DMS114 treated with DMSO at 0.1 percent for 48 hours (cell line): ENCODE data around the gene HIF3A.

Source experiments
- DNase-seq: peaks from one replicate; lab custom pipeline; 2025; ENCODE audit not compliant: unreplicated experiment; lab: John Stamatoyannopoulos, UW

Gene HIF3A

DNA sequence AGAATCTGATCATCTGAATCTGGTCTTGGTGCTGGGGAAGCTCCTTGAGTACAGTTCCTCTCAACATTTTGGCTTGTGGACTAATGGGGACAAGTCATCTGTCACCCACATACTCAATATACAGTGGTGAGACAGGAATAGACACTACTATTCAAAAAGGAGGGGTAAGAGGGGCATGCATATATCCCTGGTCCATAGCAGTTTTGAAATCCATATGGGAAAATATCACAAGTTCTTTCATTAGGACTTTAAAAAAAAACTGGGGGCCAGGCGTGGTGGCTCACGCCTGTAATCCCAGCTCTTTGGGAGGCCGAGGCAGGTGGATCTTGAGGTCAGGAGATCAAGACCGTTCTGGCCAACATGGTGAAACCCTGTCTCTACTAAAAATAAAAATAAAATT lies 29.8 kb downstream of the HIF3A start:
- DNase-seq: no peak

DNA sequence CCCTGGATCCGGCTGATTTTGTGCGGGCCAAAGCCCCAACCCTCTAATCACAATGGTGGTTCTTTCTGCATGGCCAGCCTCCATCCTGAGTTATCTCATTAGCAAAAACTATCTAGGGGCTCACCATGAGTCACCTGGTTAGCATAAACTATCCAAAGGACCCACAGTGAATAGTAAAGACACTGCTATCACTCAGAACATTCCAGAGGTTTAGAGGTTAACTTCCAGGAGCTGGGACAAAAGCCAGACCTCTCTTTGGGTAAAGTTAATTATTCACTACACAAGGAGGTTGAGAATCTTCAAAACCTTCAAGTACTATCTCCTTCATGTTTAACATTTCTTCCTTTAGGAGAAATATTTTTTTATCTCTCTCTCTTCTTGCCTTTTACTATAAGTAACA lies 31.2 kb downstream of the HIF3A start:
- DNase-seq: no peak

DNA sequence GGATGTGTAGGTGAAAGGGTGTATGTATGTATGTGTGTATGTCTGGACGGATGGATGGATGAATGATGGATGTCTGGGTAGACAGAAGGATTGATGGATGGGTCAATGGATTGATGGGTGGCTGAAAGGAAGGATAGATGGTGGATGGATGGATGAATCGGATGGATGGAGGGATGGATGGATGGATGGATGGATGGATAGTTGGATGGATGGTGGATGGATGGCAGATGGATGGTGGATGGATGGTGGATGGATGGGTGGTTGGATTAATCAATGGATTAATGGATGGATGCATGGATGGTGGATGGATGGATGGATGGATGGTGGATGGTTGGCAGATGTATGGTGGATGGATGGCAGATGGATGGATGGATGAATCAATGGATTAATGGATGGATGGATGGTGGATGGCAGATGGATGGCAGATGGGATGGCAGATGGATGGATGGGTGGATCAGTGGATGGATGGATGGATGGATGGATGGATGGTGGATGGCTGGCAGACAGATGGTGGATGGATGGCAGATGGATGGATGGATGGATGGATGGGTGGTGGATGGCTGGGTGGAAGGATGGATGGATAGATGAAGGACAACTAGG lies 33.6 kb downstream of the HIF3A start:
- no peak for DNase-seq

DNA sequence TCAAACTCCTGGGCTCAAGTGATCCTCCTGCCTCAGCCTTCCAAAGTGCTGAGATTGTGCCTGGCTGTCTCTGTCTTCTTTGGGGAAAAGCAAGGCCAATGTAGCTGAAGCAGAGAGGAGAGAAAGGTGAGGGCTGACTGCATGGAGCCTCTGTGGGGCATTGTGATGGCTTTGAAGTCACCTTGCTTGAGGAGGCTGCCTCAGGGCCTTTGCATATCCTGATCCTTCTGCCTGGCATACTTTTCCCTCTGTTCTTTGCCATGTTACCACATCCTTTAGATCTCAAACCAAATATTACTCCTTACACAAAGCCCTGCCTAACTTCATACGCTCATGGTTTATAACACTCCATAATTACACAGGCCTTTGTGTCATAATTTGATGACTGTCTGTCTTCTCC lies 40.6 kb downstream of the HIF3A start:
- no peak for DNase-seq

DNA sequence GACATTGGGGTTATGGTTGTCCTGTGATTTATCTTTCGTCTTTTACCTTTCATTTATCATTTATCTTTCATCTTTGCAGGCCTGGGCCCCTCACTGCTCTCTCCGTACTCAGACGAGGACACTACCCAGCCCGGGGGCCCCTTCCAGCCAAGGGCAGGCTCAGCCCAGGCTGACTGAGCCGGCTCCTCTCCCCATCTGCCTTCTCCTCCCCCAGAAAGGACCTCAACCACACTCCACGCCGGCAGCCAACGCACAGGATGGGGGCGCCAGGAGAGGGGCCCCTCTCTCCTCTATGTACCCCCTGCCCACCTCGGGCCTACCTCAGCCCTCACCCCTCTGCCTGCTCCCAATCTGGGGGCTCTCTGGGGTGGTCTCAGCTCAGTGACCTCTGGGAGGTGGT lies 42.6 kb downstream of the HIF3A start:
- no peak for DNase-seq

DNA sequence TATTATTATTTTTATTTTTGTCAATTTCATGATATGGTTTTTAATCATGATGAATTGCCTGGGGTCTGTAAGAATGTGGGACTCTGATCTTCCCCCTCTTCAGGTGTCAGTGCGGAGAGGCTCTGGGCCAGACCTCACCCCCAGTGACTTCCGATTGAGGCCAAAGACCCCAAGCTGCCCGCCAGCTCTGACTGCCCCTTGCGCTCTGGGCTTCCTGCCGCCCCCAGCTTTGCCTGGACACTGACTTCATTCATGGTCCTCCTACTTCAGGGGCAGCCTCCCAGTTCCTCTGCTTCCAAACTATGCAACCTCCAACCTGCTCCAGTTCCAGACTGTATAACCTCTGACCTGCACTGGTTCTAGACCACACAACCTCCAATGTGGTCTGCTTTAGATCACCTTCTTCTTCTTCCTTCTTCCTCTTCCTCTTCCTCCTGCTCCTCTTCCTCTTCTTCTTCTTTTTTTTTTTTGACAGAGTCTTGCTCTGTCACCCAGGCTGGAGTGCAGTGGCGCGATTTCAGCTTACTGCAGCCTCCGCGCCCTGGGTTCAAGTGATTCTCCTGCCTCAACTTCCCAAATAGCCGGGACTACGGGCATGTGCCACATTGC lies 43.3 kb downstream of the HIF3A start:
- no peak for DNase-seq

DNA sequence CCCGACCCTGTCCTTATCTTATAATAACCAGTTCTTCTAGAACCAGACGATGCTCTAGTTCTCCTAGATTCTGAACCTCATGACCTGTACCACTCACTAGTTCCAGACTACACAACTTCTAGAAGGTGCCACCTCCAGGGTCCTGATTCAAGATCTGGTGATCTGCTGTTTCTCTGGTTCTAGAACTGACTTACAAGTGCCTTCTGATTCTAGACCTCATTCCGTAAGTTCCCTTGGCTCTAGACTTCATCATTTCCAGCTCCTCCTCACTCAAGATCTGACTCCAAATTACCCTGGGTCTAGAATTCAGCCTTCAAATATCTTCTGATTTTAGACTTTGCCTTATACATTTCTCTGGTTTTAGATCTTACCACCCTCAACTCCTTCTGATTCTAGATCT lies 45.1 kb downstream of the HIF3A start:
- no peak for DNase-seq

DNA sequence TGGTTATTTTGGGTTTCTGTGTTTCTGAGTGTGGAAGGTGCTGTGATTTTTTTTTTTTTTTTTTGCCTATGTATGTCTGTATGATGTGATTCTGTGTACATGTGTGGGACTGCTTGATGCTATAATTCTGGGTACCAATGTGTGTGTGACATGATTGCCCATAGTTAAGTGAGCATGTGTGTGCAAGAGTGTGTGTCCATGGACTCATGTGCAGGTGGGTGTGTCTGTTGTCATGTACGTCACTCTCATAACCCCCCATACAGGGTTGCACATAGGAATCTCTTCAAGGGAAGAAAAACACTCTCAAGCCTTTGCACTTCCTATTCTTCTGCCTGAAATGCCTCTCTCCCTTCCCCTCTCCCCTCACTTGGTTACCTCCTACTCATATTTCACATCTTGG lies 47.5 kb downstream of the HIF3A start:
- DNase-seq: no peak

DNA sequence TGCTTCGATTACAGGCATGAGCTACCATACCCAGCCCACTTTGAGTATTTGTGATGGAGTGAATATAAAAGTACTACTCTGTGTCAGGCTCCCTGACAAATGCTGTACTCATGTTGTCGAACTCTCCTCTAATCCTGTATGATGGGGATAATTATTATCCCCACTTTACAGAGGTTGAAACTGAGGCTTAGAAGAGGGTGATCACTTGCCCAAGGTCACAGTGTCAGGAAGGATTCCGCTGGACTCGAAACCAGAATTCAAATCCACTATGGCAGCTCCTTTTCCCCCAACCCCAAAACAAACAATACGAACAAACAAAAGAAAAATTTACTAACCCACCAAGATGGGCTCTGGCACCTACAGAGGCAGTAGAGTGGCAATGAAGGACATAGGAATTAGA lies 48.3 kb downstream of the HIF3A start:
- no peak for DNase-seq

DNA sequence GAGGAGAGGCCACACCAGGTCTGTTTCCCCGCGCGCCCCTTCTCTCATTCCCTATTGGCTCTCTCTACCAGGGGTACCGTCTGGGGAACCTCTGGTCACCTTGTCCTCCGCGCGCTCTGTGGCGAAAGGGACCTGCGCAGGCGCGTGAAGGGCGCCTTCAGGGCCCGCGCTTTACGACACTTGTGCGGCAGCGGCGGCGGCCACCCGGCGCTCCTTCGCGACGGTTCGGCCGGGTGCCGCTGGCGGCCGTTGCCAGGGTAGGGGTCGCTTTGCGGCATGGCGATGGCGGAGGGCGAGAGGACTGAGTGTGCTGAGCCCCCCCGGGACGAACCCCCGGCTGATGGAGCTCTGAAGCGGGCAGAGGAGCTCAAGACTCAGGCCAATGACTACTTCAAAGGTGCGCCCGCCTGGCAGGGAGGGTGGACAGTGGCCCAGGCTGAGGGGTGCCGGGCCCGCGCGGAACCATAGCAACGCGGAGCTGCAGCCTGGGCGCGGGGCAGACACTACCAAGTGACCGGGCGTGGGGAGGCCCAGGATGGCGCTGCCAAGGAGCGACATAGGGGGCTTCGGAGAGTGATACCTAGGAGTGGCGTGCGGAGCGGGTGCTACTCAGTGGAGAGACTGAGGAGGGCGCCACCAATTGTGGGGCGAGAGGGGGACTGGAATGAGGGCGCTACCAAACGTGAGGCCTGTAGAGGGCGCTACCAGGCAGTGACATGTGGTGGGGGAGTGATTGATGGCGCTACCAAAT lies 50.2 kb downstream of the HIF3A start, which contains the start of gene PPP5C:
PPP5C (plus strand) TSS at position 267 of the 751 bp plus-strand sequence; CDS start at position 277, 10 bp downstream.
- DNase-seq: peak; percentile 63

DNA sequence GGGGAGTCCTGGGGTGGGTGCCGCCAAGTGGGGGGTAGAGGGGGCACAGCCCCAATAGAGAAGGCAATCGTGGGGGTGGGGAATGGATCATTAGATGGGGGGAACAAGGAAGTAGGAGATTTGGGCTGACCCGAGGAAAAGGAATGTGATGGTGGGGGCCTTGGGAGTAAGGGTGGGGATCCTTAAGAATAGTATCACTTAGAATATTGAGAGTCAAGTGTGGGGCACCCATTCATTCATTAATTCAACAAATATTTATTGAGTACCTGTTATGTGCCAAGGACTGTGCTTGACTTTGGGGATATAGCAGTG lies 50.7 kb downstream of the HIF3A start:
- no peak for DNase-seq

DNA sequence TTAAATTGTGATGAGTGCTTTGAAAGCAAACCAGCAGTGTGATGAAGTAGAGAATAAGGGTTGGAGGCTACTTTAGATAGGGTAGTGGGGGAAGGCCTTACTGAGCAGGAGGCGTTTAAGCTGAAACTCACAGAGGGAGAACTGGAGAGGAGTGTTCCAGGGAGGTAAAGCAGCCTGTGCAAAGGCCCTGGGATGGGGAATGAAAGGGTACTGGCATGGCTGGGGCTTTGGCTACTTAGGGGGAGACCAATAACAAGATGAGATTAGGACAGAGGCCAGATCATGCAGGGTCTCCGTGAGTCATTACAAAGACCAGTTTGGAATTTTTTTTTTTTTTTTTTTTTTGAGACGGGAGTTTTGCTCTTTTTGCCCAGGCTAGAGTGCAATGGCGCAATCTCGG lies 51.1 kb downstream of the HIF3A start:
- DNase-seq: no peak

DNA sequence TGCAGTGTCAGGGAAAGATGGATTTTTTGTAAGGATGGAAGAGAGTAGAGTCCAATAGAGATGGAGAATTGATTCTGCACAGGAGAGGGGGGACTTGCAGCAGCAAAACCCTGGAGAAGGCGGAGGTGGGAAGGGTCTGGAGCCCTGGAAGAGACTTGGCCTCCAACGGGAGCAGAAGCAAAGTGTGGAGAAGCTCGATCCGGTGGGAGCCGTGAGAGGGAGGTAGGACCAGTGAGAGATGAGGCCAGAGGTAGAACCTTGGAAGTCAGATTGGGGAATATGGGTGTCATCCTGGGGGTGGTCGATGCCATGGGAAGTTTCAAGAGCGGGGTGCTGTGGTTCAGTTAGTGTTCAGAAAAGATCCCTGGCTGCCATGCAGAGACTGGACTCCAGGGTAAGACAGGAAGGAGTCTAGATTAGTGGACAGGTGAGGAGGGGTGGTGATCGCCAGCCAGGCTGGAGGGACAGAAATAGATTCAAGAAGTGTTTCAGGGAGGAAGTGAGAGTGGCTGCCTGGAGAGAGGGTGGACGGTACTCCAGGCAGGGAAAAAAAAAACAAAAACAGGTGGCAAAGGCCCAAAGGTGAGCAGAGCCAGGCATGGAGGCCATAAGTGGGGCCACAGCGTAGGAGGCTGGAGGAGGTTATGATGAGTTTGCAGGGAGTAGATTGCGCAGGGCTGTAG lies 52.6 kb downstream of the HIF3A start:
- DNase-seq: no peak

DNA sequence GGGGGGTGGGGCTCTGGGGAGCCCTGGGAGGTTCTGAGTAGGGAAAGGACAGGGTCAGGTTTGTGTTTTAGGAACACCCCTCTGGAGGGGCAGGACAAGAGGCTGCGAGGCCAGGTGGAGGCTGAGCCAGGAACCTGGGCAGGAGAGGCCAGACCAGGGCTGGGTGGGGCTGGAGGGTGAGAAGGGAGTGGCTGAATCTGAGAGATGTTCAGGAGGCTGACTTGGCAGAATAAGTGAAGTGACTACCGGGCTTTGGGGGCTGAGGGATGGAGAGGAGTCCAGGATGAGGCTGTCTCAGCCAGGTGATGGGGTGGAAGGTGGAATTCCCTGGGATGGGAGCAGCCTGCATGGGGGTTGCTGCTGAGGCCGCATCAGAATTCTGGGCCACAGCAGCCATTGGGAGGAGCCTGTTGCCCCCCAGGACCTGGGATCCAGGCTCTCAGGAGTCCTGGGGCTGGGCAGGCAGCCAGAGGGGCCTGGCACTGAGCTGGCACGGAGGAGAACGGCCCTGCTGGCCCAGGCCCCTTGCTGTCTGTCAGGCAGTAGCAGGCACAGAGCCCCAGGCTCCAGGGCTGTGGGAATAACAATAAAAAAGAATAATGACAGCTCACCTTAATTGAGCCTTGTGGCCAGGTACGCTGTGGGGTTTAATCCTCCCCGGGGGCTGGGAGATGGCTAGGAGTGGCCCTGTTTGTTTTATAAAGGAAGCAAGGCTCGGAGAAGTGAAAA lies 53.4 kb downstream of the HIF3A start:
- no peak for DNase-seq

DNA sequence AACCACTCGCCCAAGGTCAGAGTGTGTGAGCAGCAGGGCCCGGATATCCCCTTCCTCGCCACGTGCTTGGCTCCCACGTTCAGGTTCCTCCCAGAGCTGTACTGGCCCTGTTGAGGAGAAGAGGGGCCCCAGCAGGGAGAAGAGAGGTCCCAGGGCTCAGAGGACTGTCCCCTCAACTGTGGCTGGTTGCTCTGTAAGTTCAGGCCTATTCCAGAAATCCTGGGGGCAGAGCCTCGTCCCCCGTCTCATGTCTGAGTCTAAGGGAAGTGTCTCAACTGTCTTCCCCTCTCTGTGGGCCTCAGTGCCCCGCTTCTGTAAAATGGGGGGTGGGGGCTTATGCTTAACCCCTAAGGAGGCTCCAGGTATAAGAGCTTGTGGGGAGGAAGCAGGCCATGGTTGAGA lies 53.9 kb downstream of the HIF3A start:
- no peak for DNase-seq

DNA sequence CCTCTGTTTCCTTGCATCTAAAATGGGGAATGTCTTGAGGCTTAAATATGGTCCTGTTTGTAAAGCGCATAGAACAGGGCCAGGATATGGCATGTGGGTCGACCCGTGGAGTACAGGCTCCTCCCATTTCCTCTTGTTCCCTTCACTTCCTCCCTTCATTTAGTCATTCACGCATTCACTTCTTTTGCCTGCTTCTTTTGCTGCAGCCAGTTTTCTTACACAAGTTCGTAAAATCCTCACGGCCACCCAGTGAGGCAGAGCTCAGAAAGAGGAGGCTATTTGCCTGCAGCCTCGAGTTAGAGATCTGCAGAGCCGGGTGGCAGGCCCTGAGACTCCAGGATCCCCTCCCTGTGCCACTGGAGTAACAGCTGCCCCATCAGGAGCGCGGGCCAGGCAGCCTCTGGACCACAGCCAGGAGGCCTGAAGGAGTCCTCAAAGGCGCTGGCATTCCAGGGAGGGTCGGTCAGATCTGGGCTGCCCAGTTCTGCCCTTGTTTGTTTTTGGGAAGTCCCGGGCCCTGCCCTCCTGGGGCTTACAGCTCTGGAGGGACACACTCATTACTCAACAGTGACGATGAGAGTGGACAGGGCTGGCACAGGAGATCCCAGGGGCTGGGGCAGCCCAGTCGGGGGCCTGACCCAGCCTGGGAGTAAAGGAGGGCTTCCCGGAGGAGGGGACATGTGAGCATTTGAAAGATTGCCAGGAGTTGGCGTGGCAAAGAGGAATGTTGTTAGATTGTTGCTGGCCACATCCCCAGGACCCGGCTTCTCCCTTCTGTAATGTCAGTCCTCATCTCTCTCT lies 54.6 kb downstream of the HIF3A start:
- no peak for DNase-seq

DNA sequence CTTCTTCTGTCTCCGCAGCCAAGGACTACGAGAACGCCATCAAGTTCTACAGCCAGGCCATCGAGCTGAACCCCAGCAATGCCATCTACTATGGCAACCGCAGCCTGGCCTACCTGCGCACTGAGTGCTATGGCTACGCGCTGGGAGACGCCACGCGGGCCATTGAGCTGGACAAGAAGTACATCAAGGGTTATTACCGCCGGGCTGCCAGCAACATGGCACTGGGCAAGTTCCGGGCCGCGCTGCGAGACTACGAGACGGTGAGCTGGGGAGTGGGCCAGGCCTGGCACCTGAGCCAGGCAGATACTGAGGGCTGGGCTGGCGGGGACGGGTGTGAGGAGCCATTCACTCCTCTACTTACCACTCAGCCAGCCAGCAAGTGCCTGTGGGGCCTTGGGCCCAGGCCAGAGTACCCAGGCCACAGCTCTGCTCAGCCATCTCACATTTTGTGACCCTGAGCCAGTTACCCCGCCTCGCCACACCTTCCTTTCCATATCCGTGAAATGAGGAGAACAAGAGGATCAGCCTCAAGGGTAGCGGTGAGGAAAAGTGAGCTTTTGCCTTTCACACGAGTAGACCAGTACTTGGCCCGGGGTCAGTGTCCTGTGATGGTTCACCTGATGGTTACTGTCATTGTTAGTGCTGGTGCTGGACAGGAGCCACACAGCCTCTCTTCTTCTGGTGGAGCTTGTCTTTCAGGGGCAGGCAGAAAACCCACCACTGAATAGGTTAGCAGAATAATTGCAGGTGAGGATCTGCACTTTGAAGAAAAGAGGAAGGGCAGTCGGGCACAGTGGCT lies 57.1 kb downstream of the HIF3A start:
- DNase-seq: no peak

DNA sequence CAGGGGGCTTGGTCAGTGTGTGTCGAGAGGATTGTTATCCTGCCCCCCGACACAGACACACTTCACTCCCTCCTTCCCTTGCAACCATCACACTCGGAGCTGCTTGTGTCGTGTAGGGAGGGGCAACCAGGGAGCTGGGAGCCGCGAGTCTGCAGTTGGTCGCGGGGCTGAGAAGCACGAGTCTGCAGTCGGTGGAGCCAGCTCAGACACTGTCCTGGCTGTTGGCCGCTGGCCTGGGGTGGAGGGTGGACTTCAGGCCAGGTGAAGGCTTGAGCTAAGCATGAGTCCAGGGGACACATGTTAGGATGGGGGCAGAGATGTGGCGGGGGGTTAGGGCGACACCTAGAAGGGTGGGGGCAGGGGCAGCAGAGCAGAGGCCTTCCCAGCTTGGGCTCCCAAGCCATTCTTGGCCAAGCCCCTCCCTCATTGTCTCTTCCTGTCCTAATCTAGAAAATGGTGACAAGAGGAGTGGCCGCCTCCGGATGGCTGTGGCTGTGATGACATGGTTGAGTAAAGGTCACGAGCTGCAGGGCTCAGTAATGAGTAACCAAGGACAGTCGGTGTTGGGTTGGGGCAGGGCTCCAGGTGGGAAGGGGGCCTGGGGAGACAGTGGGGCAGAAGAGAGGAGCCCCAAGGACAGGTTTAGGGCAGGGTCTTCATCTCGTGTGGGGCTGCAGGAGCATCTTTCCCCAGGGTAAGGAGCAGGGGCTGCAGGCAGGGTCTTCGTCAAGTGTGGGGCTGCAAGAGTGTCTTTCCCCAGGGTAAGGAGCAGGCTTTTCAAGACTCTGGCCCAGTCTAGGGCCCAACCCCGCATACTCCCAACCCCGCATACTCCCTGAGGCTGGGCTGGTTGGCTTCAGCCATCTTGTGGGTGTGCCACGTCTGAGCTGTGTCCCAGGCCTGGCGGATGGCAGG lies 58.6 kb downstream of the HIF3A start:
- no peak for DNase-seq
